ENCODE data around the gene CD302. TPM values are rescaled to one million over a fixed set of nuclear protein-coding genes. Genes with fewer than 3 reads are reported as not detected.

Gene CD302
- total RNA-seq, 4 donors from 2014 or later: 12.7 to 35.9 (median 19.1) TPM

GRCh38 chr2:159773886-159774285 lies 24.1 kb downstream of the CD302 start:
- intact Hi-C loops (cut with DNase I; ENCODE audit: low total_unique reads) (no loop called here), in situ Hi-C loops (cut with MboI; ENCODE audit: low pct_ligation_motif_present in 1 of 4, low pct_unique_long_range_greater_than_20kb in 1 of 4, low sequenced_read_pairs in 3 of 4) (no loop called here)
- Histone ChIP-seq H3K9me3 (no peaks in the 10 kb centered on the region), H3K4me3 (no peak overlapping the region), H3K36me3 (no peaks in the 10 kb centered on the region), H3K27ac (no peak overlapping the region), H3K27me3 (no peaks in the 10 kb centered on the region), H3K4me1 (no peaks in the 10 kb centered on the region)
- TF ChIP-seq POLR2A (IDR thresholded peaks at IDR 0.05) (no peak), EP300 (IDR thresholded peaks at IDR 0.05; ENCODE audit: low read depth) (no peak), POLR2AphosphoS5 (IDR thresholded peaks at IDR 0.05) (no peak), CTCF (IDR thresholded peaks at IDR 0.05) (no peak)
- no peak for DNase-seq
- 40 to 71% methylated on average over 1 to 3 of the region's 3 CpGs for WGBS, 2 donors (ENCODE audit: low coverage in 1 of 2)

- WGBS, 2 donors (ENCODE audit: low coverage in 1 of 2): 66 to 100% methylated on average over 1 to 3 of the region's 3 CpGs
- no peaks in the 10 kb centered on the region for H3K4me1 ChIP-seq
- TF ChIP-seq POLR2A (IDR thresholded peaks at IDR 0.05) (no peak), POLR2AphosphoS5 (IDR thresholded peaks at IDR 0.05) (no peak), CTCF (IDR thresholded peaks at IDR 0.05) (no peak), EP300 (IDR thresholded peaks at IDR 0.05; ENCODE audit: low read depth) (no peak)
- intact Hi-C loops (cut with DNase I; ENCODE audit: low total_unique reads) (no loop called here), in situ Hi-C loops (cut with MboI; ENCODE audit: low pct_ligation_motif_present in 1 of 4, low pct_unique_long_range_greater_than_20kb in 1 of 4, low sequenced_read_pairs in 3 of 4) (no loop called here)
- H3K36me3 ChIP-seq: peaks cover 0 to 1% (median 0%) of the 10 kb centered on the region in 4 donors
- no peaks in the 10 kb centered on the region for H3K27me3 ChIP-seq
- no peak for DNase-seq
- no peak overlapping the region for H3K27ac ChIP-seq
- no peak overlapping the region for H3K4me3 ChIP-seq
- H3K9me3 ChIP-seq: no peaks in the 10 kb centered on the region
Observed at GRCh38 chr2:159773426-159773825, 24.6 kb downstream of the CD302 start.

GRCh38 chr2:159769147-159769546 lies 28.9 kb downstream of the CD302 start:
- TF ChIP-seq POLR2AphosphoS5 (IDR thresholded peaks at IDR 0.05): no peak
- no peak for TF ChIP-seq CTCF (IDR thresholded peaks at IDR 0.05)
- no peak for TF ChIP-seq EP300 (IDR thresholded peaks at IDR 0.05; ENCODE audit: low read depth)
- TF ChIP-seq POLR2A (IDR thresholded peaks at IDR 0.05): no peak
- no peaks in the 10 kb centered on the region for H3K27me3 ChIP-seq
- H3K27ac ChIP-seq: no peak overlapping the region
- DNase-seq: no peak
- intact Hi-C loops (cut with DNase I; ENCODE audit: low total_unique reads) (no loop called here), in situ Hi-C loops (cut with MboI; ENCODE audit: low pct_ligation_motif_present in 1 of 4, low pct_unique_long_range_greater_than_20kb in 1 of 4, low sequenced_read_pairs in 3 of 4) (no loop called here)
- no peaks in the 10 kb centered on the region for H3K9me3 ChIP-seq
- no peak overlapping the region for H3K4me3 ChIP-seq
- H3K36me3 ChIP-seq: peaks cover 0 to 19% (median 2%) of the 10 kb centered on the region in 4 donors
- 89 to 100% methylated on average over 3 of the region's 3 CpGs for WGBS, 2 donors (ENCODE audit: low coverage in 1 of 2)
- no peaks in the 10 kb centered on the region for H3K4me1 ChIP-seq

- 59 to 60% methylated on average over 1 of the region's 1 CpG for WGBS, 2 donors (ENCODE audit: low coverage in 1 of 2)
- TF ChIP-seq POLR2AphosphoS5 (IDR thresholded peaks at IDR 0.05): no peak
- no peak for TF ChIP-seq CTCF (IDR thresholded peaks at IDR 0.05)
- no peak for TF ChIP-seq POLR2A (IDR thresholded peaks at IDR 0.05)
- TF ChIP-seq EP300 (IDR thresholded peaks at IDR 0.05; ENCODE audit: low read depth): no peak
Observed at GRCh38 chr2:159762075-159762474, 35.9 kb downstream of the CD302 start.

More at GRCh38 chr2:159762075-159762474, 35.9 kb downstream of the CD302 start:
- Histone ChIP-seq H3K4me3 (no peak overlapping the region), H3K27me3 (no peaks in the 10 kb centered on the region), H3K4me1 (peaks cover 0 to 15% (median 5%) of the 10 kb centered on the region in 4 donors), H3K27ac (no peak overlapping the region), H3K36me3 (peaks cover 0 to 33% (median 18%) of the 10 kb centered on the region in 4 donors), H3K9me3 (no peaks in the 10 kb centered on the region)
- in situ Hi-C loops (cut with MboI; ENCODE audit: low pct_ligation_motif_present in 1 of 4, low pct_unique_long_range_greater_than_20kb in 1 of 4, low sequenced_read_pairs in 3 of 4): no loop called here
- no peak for DNase-seq
- intact Hi-C loops (cut with DNase I; ENCODE audit: low total_unique reads): no loop called here

Data from transverse colon (tissue), 4 donors.